ENCODE measurements around the gene HDAC8. TPM values are rescaled to one million over a fixed set of nuclear protein-coding genes. Genes with fewer than 3 reads are reported as not detected.

Gene HDAC8
- total RNA-seq, 1 experiment from 2014 or later, result 26.7 TPM

DNA sequence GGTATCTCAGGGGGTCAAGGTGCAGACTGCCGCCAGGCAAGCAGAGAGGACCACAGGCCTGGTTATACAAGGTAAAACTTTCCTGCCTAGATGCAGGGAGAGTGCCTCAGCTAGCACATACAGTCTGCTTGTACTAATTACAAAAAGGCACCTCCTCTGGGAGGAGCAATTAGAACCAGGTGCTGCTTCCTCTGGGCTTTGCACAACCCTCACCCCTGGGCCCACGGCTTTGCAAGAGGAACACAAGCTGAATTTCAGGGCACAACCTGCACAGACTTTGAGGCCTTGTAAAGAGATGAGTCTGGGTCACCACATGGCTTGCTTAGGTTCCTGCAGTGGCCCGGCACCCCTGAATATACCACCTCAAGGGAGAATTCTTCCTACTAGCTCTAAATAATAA lies 257.8 kb downstream of the HDAC8 start:
- DNase-seq (ENCODE audit: unreplicated experiment), result no peak

DNA sequence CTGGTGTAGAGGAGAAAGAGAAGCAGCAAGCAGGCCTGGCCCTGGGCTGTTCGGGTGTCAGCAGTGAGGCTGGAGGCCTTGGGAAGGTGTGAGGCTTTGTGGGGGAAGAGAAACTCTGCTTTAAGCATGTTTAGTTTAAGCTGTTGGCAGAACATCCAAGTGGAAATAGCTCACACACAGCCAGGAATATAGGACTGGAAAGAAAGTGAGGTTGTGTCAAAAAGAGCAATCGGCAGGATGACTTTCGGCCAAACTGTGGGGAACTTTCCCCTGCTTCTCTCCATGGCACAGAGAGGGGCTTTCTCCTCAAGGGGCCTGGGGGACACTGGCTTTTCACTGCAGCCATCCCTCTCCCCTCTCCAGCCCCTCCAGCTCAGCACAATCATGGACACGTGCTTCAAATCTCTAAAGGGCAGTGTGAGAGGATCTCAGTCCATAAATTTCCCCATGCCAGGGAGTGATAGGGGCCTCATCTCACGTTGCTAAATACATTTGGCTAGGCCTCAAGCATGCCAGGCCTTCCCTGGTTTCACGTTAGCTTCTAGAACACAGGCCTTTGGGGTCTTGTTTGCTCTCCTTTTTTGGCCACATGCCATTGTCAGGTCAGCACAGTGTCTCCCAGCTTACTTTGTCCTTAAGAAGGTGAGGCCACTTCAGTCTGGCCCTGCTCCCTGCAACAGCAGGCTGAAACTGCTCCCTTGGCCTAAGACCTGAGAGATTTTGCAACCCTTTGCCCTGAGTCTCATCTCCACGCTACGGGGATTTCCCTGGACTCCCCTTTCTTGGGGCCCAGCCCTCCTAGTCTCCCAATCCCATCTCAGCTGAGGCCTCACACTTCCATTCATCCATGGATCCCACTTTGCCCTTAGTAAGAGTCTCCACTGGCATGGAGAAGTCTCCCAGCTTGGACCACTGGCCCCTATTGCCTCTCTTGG lies 258.7 kb downstream of the HDAC8 start:
- Mint-ChIP-seq H3K27me3 (ENCODE audit: insufficient read depth, unreplicated experiment) (peaks cover 58% of the 10 kb centered on the region), H3K27ac (ENCODE audit: low read depth, unreplicated experiment) (peak overlapping the region; percentile 14), H3K4me1 (ENCODE audit: insufficient read depth, unreplicated experiment) (peaks cover 6% of the 10 kb centered on the region), H3K4me3 (ENCODE audit: unreplicated experiment) (no peak overlapping the region), H3K9me3 (ENCODE audit: unreplicated experiment) (no peaks in the 10 kb centered on the region), H3K36me3 (ENCODE audit: insufficient read depth, unreplicated experiment) (no peaks in the 10 kb centered on the region)
- DNase-seq (ENCODE audit: unreplicated experiment), result no peak
- ChIA-PET POLR2A (interaction anchor here (1.4 kb wide), 1 partner anchor 37 kb away, joined by 4 read pairs; the partner anchor contains the start of gene RPS4X), CTCF (interaction anchor here (0.6 to 0.8 kb wide), 2 partner anchors 37 to 55 kb away, joined by 3 to 4 read pairs; partner anchors contain the start of gene RPS4X)
- TF ChIP-seq, protein P1, sequence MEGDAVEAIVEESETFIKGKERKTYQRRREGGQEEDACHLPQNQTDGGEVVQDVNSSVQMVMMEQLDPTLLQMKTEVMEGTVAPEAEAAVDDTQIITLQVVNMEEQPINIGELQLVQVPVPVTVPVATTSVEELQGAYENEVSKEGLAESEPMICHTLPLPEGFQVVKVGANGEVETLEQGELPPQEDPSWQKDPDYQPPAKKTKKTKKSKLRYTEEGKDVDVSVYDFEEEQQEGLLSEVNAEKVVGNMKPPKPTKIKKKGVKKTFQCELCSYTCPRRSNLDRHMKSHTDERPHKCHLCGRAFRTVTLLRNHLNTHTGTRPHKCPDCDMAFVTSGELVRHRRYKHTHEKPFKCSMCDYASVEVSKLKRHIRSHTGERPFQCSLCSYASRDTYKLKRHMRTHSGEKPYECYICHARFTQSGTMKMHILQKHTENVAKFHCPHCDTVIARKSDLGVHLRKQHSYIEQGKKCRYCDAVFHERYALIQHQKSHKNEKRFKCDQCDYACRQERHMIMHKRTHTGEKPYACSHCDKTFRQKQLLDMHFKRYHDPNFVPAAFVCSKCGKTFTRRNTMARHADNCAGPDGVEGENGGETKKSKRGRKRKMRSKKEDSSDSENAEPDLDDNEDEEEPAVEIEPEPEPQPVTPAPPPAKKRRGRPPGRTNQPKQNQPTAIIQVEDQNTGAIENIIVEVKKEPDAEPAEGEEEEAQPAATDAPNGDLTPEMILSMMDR (IDR thresholded peaks at IDR 0.05; ENCODE audit: unreplicated experiment), result no peak
- intact Hi-C loops (cut with micrococcal nuclease), result no loop called here
- BruUV-seq (replicated peaks), result no TSS peak

More for the DNA sequence above, 257.8 kb downstream of the HDAC8 start:
- TF ChIP-seq, protein P1 (IDR thresholded peaks at IDR 0.05; ENCODE audit: unreplicated experiment), result no peak
- no TSS peak for BruUV-seq (replicated peaks)
- Mint-ChIP-seq H3K36me3 (ENCODE audit: insufficient read depth, unreplicated experiment) (no peaks in the 10 kb centered on the region), H3K9me3 (ENCODE audit: unreplicated experiment) (no peaks in the 10 kb centered on the region), H3K4me1 (ENCODE audit: insufficient read depth, unreplicated experiment) (peaks cover 6% of the 10 kb centered on the region), H3K27me3 (ENCODE audit: insufficient read depth, unreplicated experiment) (peaks cover 66% of the 10 kb centered on the region), H3K4me3 (ENCODE audit: unreplicated experiment) (no peak overlapping the region), H3K27ac (ENCODE audit: low read depth, unreplicated experiment) (no peak overlapping the region)
- intact Hi-C loops (cut with micrococcal nuclease), result no loop called here
- ChIA-PET CTCF (interaction anchor here (0.5 to 0.8 kb wide), 3 partner anchors 11 to 108 kb away, joined by 3 to 5 read pairs (median 4); partner anchors contain the start of gene RPS4X), POLR2A (interaction anchor here (1.4 kb wide), 1 partner anchor 38 kb away, joined by 4 read pairs; the partner anchor contains the start of gene RPS4X)

- no TSS peak for BruUV-seq (replicated peaks)
- ChIA-PET POLR2A (interaction anchor here (0.7 kb wide), 1 partner anchor 35 kb away, joined by 4 read pairs; the partner anchor contains the start of gene RPS4X), CTCF (interaction anchor here (0.8 to 1.0 kb wide), 2 partner anchors 35 to 67 kb away, joined by 3 read pairs; partner anchors contain the start of gene RPS4X)
- Mint-ChIP-seq H3K36me3 (ENCODE audit: insufficient read depth, unreplicated experiment) (no peaks in the 10 kb centered on the region), H3K9me3 (ENCODE audit: unreplicated experiment) (no peaks in the 10 kb centered on the region), H3K4me3 (ENCODE audit: unreplicated experiment) (no peak overlapping the region), H3K27ac (ENCODE audit: low read depth, unreplicated experiment) (no peak overlapping the region), H3K27me3 (ENCODE audit: insufficient read depth, unreplicated experiment) (peaks cover 58% of the 10 kb centered on the region), H3K4me1 (ENCODE audit: insufficient read depth, unreplicated experiment) (peaks cover 13% of the 10 kb centered on the region)
- intact Hi-C loops (cut with micrococcal nuclease), result no loop called here
- DNase-seq (ENCODE audit: unreplicated experiment), result peak; percentile 28
- TF ChIP-seq, protein P1 (IDR thresholded peaks at IDR 0.05; ENCODE audit: unreplicated experiment), result no peak
These were observed 260.2 kb downstream of the HDAC8 start for GRCh38 chrX:72312311-72312940.
